Activated CD8-positive, alpha-beta memory T cell treated with anti-CD3 and anti-CD28 coated beads for 36 hours (primary cell): ENCODE measurements around the gene CALML6. TPM values are rescaled to one million over a fixed set of nuclear protein-coding genes. Genes with fewer than 3 reads are reported as not detected.

Source experiments
- total RNA-seq, 2 experiments: library from RNA; stranded (reverse); gene quantifications; one replicate each; pipeline ENCODE4 v1.2.3, GENCODE V29; 2021

Gene CALML6
- total RNA-seq, 2 experiments from 2014 or later = 0.72 to 0.78 TPM

Other genes starting within 250 kb of the CALML6 start
- gene SLC35E2B, start 222.5 kb upstream of the CALML6 start, total RNA-seq = 10 to 100 TPM; 23.5 to 24.5 TPM
- gene CDK11A, start 190.9 kb upstream of the CALML6 start, total RNA-seq = 10 to 100 TPM; 62.4 to 64.7 TPM
- 10 to 100 TPM; 82.6 to 84.5 TPM for gene NADK, start 136.8 kb upstream of the CALML6 start, total RNA-seq
- gene GNB1, start 24.2 kb upstream of the CALML6 start, total RNA-seq = 100 to 1,000 TPM; 420 to 435 TPM
- 1 to 10 TPM in 1 of 2 experiments, under 1 TPM in 1; 0.80 to 1.4 TPM for gene TMEM52, start 4.0 kb downstream of the CALML6 start, total RNA-seq
- gene CFAP74, start 88.5 kb downstream of the CALML6 start, total RNA-seq = not detected
- gene GABRD, start 104.1 kb downstream of the CALML6 start, total RNA-seq = not detected
- gene PRKCZ, start 135.2 kb downstream of the CALML6 start, total RNA-seq = 10 to 100 TPM; 12.6 to 13.2 TPM